Hepatocyte (in vitro differentiated cells): ENCODE measurements around the gene EVL. TPM values are rescaled to one million over a fixed set of nuclear protein-coding genes. Genes with fewer than 3 reads are reported as not detected.

Source experiments
- DNase-seq: peaks from one replicate; pipeline ENCODE4 v3.0.0-alpha.2; 2016; ENCODE audit warnings: low spot score
- H2AFZ ChIP-seq: fragments of 200-600 bp; sonication (generic); 2 replicates; pipeline ENCODE4 v1.6.0; 2016; ENCODE audit warnings: antibody characterized with exemption, mild to moderate bottlenecking
- H3K27ac ChIP-seq: fragments of 200-600 bp; sonication (generic); 2 replicates; pipeline ENCODE4 v1.5.1; 2016; ENCODE audit warnings: mild to moderate bottlenecking
- H3K27me3 ChIP-seq: fragments of 200-600 bp; sonication (generic); 2 replicates; pipeline ENCODE4 v1.6.1; 2016
- H3K36me3 ChIP-seq: fragments of 200-600 bp; sonication (generic); replicated peaks from 2 replicates; pipeline ENCODE4 v1.5.1; 2016; ENCODE audit warnings: low read depth; ENCODE audit not compliant: insufficient read depth
- H3K4me1 ChIP-seq: fragments of 200-600 bp; sonication (generic); 2 replicates; pipeline ENCODE4 v1.5.1; 2016; ENCODE audit warnings: mild to moderate bottlenecking, moderate library complexity; ENCODE audit not compliant: insufficient read depth
- H3K4me2 ChIP-seq: fragments of 200-600 bp; sonication (generic); 2 replicates; pipeline ENCODE4 v1.6.0; 2016
- H3K4me3 ChIP-seq: fragments of 200-600 bp; sonication (generic); 2 replicates; pipeline ENCODE4 v1.5.1; 2016; ENCODE audit warnings: mild to moderate bottlenecking
- H3K79me2 ChIP-seq: fragments of 200-600 bp; sonication (generic); 2 replicates; pipeline ENCODE4 v1.6.0; 2017; ENCODE audit warnings: mild to moderate bottlenecking
- H3K9me2 ChIP-seq: fragments of 200-600 bp; sonication (generic); replicated peaks from 2 replicates; pipeline ENCODE4 v1.6.0; 2017; ENCODE audit warnings: mild to moderate bottlenecking; ENCODE audit not compliant: insufficient read depth
- H3K9me3 ChIP-seq: fragments of 200-600 bp; sonication (generic); 2 replicates; pipeline ENCODE4 v1.5.1; 2016; ENCODE audit warnings: low read depth, mild to moderate bottlenecking
- H4K20me1 ChIP-seq: fragments of 200-600 bp; sonication (generic); 2 replicates; pipeline ENCODE4 v1.6.0; 2016; ENCODE audit warnings: mild to moderate bottlenecking; ENCODE audit not compliant: insufficient read depth, poor library complexity, severe bottlenecking
- EZH2 ChIP-seq: fragments of 200-600 bp; sonication (generic); IDR thresholded peaks from 2 replicates; pipeline ENCODE4 v1.6.1; 2016; ENCODE audit warnings: antibody characterized with exemption, mild to moderate bottlenecking, borderline replicate concordance
- EZH2phosphoT487 ChIP-seq: fragments of 200-600 bp; sonication (generic); IDR thresholded peaks from one replicate; pipeline ENCODE4 v1.6.1; 2018; ENCODE audit warnings: antibody characterized with exemption, mild to moderate bottlenecking, low read depth, moderate library complexity; ENCODE audit not compliant: unreplicated experiment, severe bottlenecking
- whole genome bisulfite sequencing: methylation state at CpG from one replicate; pipeline ENCODE4 v1.1.6; 2016; ENCODE audit warnings: low lambda C conversion rate; ENCODE audit errors: missing lambda C conversion rate; 5-methylcytosine and 5-hydroxymethylcytosine counted together
- polyA plus RNA-seq: library from polyadenylated mRNA; unstranded; fragments of >200 nt; fragmentation: Nextera tagmentation; extraction: Ambion mirVana; gene quantifications from 2 replicates; pipeline ENCODE4 v1.2.1, GENCODE V29; 2016
- total RNA-seq: library from RNA; depleted of rRNA; stranded (reverse); fragments of >200 nt; gene quantifications from 2 replicates; pipeline ENCODE4 v1.2.3, GENCODE V29; 2014
- TF ChIP-seq, protein P1 (sequence below): fragments of 200-600 bp; sonication (generic); IDR thresholded peaks from 2 replicates; pipeline ENCODE4 v1.5.1; 2016; ENCODE audit warnings: antibody characterized with exemption, mild to moderate bottlenecking; ENCODE audit not compliant: poor library complexity

EVL gene
- total and polyA plus RNA-seq, 2 experiments from 2014 or later: 60.5 to 77.2 TPM

DNA sequence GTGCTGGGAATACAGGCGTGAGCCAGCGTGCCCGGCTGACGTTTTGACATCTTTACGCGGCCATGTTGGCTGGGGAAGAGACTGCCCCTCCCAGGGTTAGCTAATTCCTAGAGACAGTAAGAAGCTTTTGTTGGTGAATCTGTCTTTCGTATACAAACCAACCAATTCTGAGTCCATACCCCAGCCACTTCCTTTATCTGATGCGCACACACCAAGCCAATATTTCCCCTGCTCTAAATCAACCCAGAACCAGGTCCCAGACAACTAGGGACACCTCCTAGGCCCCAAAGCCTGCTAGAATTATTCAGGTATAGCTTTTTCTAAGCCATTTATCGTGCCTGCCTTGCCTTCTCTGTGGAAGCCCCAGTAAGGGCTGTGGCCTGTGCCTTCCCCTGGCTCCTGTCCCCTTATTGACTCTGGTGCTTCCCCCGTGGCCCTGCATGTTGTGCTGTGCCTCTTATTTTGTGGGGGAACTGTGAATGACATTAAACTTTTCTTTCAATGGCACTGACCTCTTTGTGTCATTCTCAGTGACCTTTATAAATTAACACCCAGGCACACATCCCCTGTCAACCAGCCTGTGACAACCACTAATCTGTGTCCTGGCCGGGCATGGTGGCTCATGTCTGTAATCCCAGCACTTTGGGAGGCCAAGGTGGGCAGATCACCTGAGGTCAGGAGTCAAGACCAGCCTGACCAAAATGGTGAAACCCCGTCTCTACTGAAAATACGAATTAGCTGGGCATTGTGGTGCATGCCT lies 10.7 kb upstream of the EVL start:
- Histone ChIP-seq H3K27me3 (no peaks in the 10 kb centered on the region), H3K4me3 (no peak overlapping the region), H3K79me2 (peaks cover 95% of the 10 kb centered on the region), H3K36me3 (no peaks in the 10 kb centered on the region), H3K27ac (no peak overlapping the region), H3K9me2 (no peaks in the 10 kb centered on the region), H3K4me2 (no peak overlapping the region), H3K4me1 (peaks cover 18% of the 10 kb centered on the region), H3K9me3 (no peaks in the 10 kb centered on the region), H2AFZ (no peak overlapping the region), H4K20me1 (peaks cover 11% of the 10 kb centered on the region)
- TF ChIP-seq, protein P1, sequence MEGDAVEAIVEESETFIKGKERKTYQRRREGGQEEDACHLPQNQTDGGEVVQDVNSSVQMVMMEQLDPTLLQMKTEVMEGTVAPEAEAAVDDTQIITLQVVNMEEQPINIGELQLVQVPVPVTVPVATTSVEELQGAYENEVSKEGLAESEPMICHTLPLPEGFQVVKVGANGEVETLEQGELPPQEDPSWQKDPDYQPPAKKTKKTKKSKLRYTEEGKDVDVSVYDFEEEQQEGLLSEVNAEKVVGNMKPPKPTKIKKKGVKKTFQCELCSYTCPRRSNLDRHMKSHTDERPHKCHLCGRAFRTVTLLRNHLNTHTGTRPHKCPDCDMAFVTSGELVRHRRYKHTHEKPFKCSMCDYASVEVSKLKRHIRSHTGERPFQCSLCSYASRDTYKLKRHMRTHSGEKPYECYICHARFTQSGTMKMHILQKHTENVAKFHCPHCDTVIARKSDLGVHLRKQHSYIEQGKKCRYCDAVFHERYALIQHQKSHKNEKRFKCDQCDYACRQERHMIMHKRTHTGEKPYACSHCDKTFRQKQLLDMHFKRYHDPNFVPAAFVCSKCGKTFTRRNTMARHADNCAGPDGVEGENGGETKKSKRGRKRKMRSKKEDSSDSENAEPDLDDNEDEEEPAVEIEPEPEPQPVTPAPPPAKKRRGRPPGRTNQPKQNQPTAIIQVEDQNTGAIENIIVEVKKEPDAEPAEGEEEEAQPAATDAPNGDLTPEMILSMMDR: no peak
- TF ChIP-seq EZH2phosphoT487 (no peak), EZH2 (no peak)
- DNase-seq: no peak
- 93% methylated on average over 13 of the region's 13 CpGs for WGBS

DNA sequence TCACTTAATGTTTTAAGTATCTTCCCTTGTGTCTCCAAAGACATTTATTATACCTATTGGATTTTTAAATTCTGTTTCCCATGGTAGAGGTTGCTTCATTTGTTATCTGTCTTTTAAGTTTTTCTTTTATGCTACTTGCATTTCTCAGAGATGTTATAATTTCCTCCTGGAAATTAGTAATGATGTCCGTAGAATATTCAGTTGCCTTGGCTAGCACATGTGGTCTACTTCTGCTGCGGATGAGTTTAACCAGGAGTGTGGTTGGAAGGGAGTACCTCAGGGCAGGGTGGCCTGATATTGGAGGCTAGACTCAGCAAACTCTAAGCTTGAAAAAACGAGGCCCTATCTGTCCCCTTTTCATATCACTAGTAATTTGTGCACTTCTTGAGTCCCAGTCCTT lies 8.8 kb upstream of the EVL start:
- WGBS: 69% methylated on average over 3 of the region's 3 CpGs
- Histone ChIP-seq H3K4me2 (no peak overlapping the region), H3K9me3 (no peaks in the 10 kb centered on the region), H3K4me3 (no peak overlapping the region), H3K27ac (no peak overlapping the region), H3K27me3 (no peaks in the 10 kb centered on the region), H3K9me2 (no peaks in the 10 kb centered on the region), H4K20me1 (peaks cover 7% of the 10 kb centered on the region), H2AFZ (no peak overlapping the region), H3K4me1 (peaks cover 12% of the 10 kb centered on the region), H3K79me2 (peaks cover 89% of the 10 kb centered on the region), H3K36me3 (no peaks in the 10 kb centered on the region)
- no peak for DNase-seq
- TF ChIP-seq EZH2phosphoT487: no peak
- TF ChIP-seq EZH2: no peak
- TF ChIP-seq, protein P1: no peak

DNA sequence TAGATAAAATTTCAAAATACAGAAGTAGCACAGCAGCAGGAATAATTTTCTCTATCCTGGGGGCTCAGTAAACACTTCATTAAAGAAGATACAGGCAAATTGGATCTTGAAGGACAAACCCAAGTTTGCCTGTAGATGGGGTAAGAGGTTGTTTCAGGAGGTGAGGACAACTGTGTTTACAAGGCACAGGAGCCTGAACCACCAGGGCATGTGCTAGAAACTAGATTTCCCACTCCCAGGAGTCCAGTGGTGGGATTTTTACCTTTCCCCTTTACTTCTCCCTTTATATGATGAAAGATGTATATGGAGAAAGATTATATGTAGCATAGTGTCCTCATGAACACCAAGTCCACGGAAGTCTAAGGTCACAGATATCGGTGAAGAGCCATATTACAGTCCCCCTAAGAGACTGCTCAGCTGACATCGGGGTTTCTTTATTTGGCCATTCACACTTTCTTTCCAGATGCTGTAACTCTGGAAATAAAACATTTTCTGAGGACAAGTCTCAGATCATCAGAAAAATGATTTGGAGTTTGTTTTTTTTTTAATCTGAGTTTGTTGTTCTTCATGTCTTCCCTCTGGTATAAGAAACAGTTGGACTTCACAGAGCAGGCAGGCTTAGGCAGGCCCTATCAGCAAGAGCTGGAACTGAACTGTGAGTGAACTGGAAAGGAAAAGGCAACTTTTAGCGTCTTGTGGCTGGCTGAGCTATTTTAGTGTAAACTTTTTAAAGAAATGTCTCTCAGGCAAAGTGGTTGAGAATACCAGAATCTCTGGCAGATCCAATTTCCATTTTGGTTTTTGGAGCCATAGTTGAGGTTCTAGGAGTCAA lies 8.0 kb upstream of the EVL start:
- Histone ChIP-seq H3K9me2 (no peaks in the 10 kb centered on the region), H3K79me2 (peaks cover 89% of the 10 kb centered on the region), H2AFZ (no peak overlapping the region), H3K4me2 (no peak overlapping the region), H3K4me1 (peaks cover 12% of the 10 kb centered on the region), H4K20me1 (peaks cover 7% of the 10 kb centered on the region), H3K27ac (peak overlapping the region; percentile 23), H3K27me3 (no peaks in the 10 kb centered on the region), H3K36me3 (no peaks in the 10 kb centered on the region), H3K4me3 (no peak overlapping the region), H3K9me3 (no peaks in the 10 kb centered on the region)
- TF ChIP-seq, protein P1: no peak
- TF ChIP-seq EZH2 (no peak), EZH2phosphoT487 (no peak)
- WGBS: 89% methylated on average over 4 of the region's 4 CpGs
- DNase-seq: no peak
